Neural cell (in vitro differentiated cells): ENCODE data around the gene ZNF532. TPM values are rescaled to one million over a fixed set of nuclear protein-coding genes. Genes with fewer than 3 reads are reported as not detected.

Experiments used
- H2AFZ ChIP-seq: fragments of 200-600, 300-800 bp; sonication (generic), shearing (Covaris generic); 2 replicates; pipeline ENCODE4 v1.6.0; 2014; ENCODE audit warnings: low read depth, mild to moderate bottlenecking, antibody characterized with exemption, low read length, moderate library complexity
- H3F3A ChIP-seq: fragments of 200-600 bp; shearing (Covaris generic); 2 replicates; pipeline ENCODE4 v1.6.1; 2016; ENCODE audit warnings: mild to moderate bottlenecking, moderate library complexity, mixed read lengths, antibody characterized with exemption, low read length; ENCODE audit not compliant: insufficient read depth, poor library complexity, severe bottlenecking
- H3K27ac ChIP-seq: fragments of 200-600, 300-800 bp; sonication (generic), shearing (Covaris generic); 2 replicates; pipeline ENCODE4 v1.5.1; 2014; ENCODE audit warnings: mild to moderate bottlenecking, low read length, moderate library complexity
- H3K27me3 ChIP-seq: fragments of 300-800, 200-600 bp; sonication (generic), shearing (Covaris generic); 2 replicates; pipeline ENCODE4 v1.6.0; 2014; ENCODE audit warnings: mild to moderate bottlenecking, low read depth, low read length, moderate library complexity; ENCODE audit not compliant: insufficient read depth
- H3K36me3 ChIP-seq: fragments of 300-800, 200-600 bp; sonication (generic), shearing (Covaris generic); 2 replicates; pipeline ENCODE4 v1.5.1; 2014; ENCODE audit warnings: mild to moderate bottlenecking, antibody characterized with exemption, low read length, moderate library complexity; ENCODE audit not compliant: insufficient read depth
- H3K4me2 ChIP-seq: fragments of 300-800, 200-600 bp; sonication (generic), shearing (Covaris generic); 2 replicates; pipeline ENCODE4 v1.6.0; 2014; ENCODE audit warnings: mild to moderate bottlenecking, low read length
- H3K4me3 ChIP-seq: fragments of 300-800, 200-600 bp; sonication (generic), shearing (Covaris generic); 2 replicates; pipeline ENCODE4 v1.5.1; 2014; ENCODE audit warnings: mild to moderate bottlenecking, low read length, moderate library complexity
- H3K79me2 ChIP-seq: fragments of 200-600 bp; shearing (Covaris generic); replicated peaks from 2 replicates; pipeline ENCODE4 v1.6.0; 2014; ENCODE audit warnings: mild to moderate bottlenecking, low read length, moderate library complexity; ENCODE audit not compliant: insufficient read depth
- H3K9ac ChIP-seq: fragments of 300-800, 200-600 bp; sonication (generic), shearing (Covaris generic); 2 replicates; pipeline ENCODE4 v1.6.1; 2016; ENCODE audit warnings: mild to moderate bottlenecking, low read length, mixed read lengths
- H3K9me2 ChIP-seq: fragments of 200-600 bp; shearing (Covaris generic); 2 replicates; pipeline ENCODE4 v1.6.1; 2016; ENCODE audit warnings: mild to moderate bottlenecking, low read length, mixed read lengths; ENCODE audit not compliant: insufficient read depth
- H3K9me3 ChIP-seq: fragments of 200-600, 300-800 bp; sonication (generic), shearing (Covaris generic); 2 replicates; pipeline ENCODE4 v1.6.1; 2016; ENCODE audit warnings: mild to moderate bottlenecking, mixed run types, low read length, moderate library complexity, mixed read lengths
- H4K20me1 ChIP-seq: fragments of 200-600 bp; shearing (Covaris generic); 2 replicates; pipeline ENCODE4 v1.6.1; 2016; ENCODE audit warnings: mild to moderate bottlenecking, mixed run types; ENCODE audit not compliant: insufficient read depth
- EP300 ChIP-seq: fragments of 450-650 bp; conservative IDR thresholded peaks from 2 replicates; pipeline ENCODE4 v1.6.1; 2014; ENCODE audit warnings: antibody characterized with exemption, mild to moderate bottlenecking, moderate library complexity; ENCODE audit not compliant: poor library complexity, severe bottlenecking
- EZH2 ChIP-seq: fragments of 200-600, 300-800 bp; shearing (Covaris generic), sonication (generic); IDR thresholded peaks from 2 replicates; pipeline ENCODE4 v1.6.1; 2014; ENCODE audit warnings: antibody characterized with exemption, low read length, borderline replicate concordance, mild to moderate bottlenecking; ENCODE audit not compliant: insufficient read depth, poor library complexity, severe bottlenecking
- MXI1 ChIP-seq: fragments of 450-650 bp; conservative IDR thresholded peaks from 2 replicates; pipeline ENCODE4 v1.6.1; 2014; ENCODE audit warnings: antibody characterized with exemption, mild to moderate bottlenecking; ENCODE audit not compliant: poor library complexity, severe bottlenecking
- POLR2AphosphoS5 ChIP-seq: IDR thresholded peaks from 2 replicates; pipeline ENCODE4 v1.6.1; 2012
- RAD21 ChIP-seq: fragments of 450-650 bp; conservative IDR thresholded peaks from 2 replicates; pipeline ENCODE4 v1.6.1; 2014; ENCODE audit warnings: antibody characterized with exemption, mild to moderate bottlenecking, moderate library complexity
- SMC3 ChIP-seq: fragments of 450-650 bp; conservative IDR thresholded peaks from 2 replicates; pipeline ENCODE4 v1.6.1; 2014; ENCODE audit warnings: antibody characterized with exemption, mild to moderate bottlenecking, moderate library complexity; ENCODE audit not compliant: poor library complexity
- TAF1 ChIP-seq: IDR thresholded peaks from 2 replicates; pipeline ENCODE4 v1.6.1; 2012; ENCODE audit warnings: low read depth
- polyA plus RNA-seq: library from polyadenylated mRNA; depleted of rRNA; stranded (reverse); fragments of >200 nt; gene quantifications from 2 replicates; pipeline ENCODE4 v1.2.3, GENCODE V29; 2014
- TF ChIP-seq, protein P1 (sequence below): IDR thresholded peaks from 2 replicates; pipeline ENCODE4 v1.6.1; 2012; ENCODE audit warnings: borderline replicate concordance
- TF ChIP-seq, protein P2 (sequence below): fragments of 450-650 bp; IDR thresholded peaks from 2 replicates; pipeline ENCODE4 v1.5.1; 2014; ENCODE audit warnings: antibody characterized with exemption, mild to moderate bottlenecking, moderate library complexity; ENCODE audit not compliant: poor library complexity, severe bottlenecking

The ZNF532 gene
- polyA plus RNA-seq, 1 donor from 2014 or later, result 119 TPM

DNA sequence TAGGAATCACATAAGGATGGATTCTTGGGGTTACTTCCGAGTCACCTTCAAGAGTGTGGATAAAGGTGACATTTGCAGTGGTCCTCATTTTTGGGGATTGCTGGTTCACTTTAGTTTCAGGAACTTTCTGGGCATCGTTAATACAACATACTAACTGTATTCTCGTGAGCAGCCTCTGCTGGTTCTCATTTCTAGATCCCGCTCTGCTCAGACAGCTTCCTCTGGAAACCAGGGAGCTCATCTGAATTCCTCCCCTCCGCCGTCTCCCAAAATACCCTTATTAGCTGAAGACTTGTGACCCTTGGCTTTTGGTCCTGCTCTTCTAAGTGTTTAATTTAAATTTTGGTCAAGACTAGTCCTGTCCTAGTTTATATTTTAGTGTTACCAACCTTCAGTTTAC is 64.5 kb downstream of the ZNF532 start:
- Histone ChIP-seq H3K9me2 (no peaks in the 10 kb centered on the region), H3K4me2 (no peak overlapping the region), H2AFZ (no peak overlapping the region), H3K9ac (no peak overlapping the region), H3K36me3 (peaks cover 5% of the 10 kb centered on the region), H3F3A (no peaks in the 10 kb centered on the region), H3K9me3 (no peaks in the 10 kb centered on the region), H4K20me1 (peaks cover 37% of the 10 kb centered on the region), H3K27me3 (no peaks in the 10 kb centered on the region), H3K79me2 (peaks cover 96% of the 10 kb centered on the region), H3K27ac (no peak overlapping the region), H3K4me3 (no peak overlapping the region)
- no peak for TF ChIP-seq SMC3
- no peak for TF ChIP-seq TAF1
- TF ChIP-seq, protein P1, sequence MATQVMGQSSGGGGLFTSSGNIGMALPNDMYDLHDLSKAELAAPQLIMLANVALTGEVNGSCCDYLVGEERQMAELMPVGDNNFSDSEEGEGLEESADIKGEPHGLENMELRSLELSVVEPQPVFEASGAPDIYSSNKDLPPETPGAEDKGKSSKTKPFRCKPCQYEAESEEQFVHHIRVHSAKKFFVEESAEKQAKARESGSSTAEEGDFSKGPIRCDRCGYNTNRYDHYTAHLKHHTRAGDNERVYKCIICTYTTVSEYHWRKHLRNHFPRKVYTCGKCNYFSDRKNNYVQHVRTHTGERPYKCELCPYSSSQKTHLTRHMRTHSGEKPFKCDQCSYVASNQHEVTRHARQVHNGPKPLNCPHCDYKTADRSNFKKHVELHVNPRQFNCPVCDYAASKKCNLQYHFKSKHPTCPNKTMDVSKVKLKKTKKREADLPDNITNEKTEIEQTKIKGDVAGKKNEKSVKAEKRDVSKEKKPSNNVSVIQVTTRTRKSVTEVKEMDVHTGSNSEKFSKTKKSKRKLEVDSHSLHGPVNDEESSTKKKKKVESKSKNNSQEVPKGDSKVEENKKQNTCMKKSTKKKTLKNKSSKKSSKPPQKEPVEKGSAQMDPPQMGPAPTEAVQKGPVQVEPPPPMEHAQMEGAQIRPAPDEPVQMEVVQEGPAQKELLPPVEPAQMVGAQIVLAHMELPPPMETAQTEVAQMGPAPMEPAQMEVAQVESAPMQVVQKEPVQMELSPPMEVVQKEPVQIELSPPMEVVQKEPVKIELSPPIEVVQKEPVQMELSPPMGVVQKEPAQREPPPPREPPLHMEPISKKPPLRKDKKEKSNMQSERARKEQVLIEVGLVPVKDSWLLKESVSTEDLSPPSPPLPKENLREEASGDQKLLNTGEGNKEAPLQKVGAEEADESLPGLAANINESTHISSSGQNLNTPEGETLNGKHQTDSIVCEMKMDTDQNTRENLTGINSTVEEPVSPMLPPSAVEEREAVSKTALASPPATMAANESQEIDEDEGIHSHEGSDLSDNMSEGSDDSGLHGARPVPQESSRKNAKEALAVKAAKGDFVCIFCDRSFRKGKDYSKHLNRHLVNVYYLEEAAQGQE, result no peak
- no peak for TF ChIP-seq EP300
- TF ChIP-seq MXI1, result no peak
- TF ChIP-seq POLR2AphosphoS5, result no peak
- no peak for TF ChIP-seq EZH2
- TF ChIP-seq RAD21, result no peak
- TF ChIP-seq, protein P2, sequence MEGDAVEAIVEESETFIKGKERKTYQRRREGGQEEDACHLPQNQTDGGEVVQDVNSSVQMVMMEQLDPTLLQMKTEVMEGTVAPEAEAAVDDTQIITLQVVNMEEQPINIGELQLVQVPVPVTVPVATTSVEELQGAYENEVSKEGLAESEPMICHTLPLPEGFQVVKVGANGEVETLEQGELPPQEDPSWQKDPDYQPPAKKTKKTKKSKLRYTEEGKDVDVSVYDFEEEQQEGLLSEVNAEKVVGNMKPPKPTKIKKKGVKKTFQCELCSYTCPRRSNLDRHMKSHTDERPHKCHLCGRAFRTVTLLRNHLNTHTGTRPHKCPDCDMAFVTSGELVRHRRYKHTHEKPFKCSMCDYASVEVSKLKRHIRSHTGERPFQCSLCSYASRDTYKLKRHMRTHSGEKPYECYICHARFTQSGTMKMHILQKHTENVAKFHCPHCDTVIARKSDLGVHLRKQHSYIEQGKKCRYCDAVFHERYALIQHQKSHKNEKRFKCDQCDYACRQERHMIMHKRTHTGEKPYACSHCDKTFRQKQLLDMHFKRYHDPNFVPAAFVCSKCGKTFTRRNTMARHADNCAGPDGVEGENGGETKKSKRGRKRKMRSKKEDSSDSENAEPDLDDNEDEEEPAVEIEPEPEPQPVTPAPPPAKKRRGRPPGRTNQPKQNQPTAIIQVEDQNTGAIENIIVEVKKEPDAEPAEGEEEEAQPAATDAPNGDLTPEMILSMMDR, result no peak

DNA sequence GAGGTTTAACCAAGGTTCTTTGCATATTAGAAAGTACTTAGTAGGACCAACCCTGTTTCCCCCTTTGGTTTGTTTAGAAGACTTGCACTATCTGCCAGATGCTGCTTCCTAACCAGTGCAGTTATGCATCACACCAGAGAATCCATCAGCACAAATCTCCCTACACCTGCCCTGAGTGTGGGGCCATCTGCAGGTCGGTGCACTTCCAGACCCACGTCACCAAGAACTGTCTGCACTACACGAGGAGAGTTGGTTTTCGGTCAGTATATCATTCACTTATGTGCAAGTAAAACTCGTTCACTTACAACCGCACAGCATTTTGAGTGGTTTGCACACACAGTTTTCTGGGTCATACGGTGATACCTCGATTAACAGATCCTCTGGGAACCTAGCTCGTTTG is 69.7 kb downstream of the ZNF532 start:
- Histone ChIP-seq H3K4me3 (no peak overlapping the region), H3K36me3 (no peaks in the 10 kb centered on the region), H3K27ac (no peak overlapping the region), H4K20me1 (peaks cover 18% of the 10 kb centered on the region), H3K9me2 (no peaks in the 10 kb centered on the region), H3K9ac (no peak overlapping the region), H3K79me2 (peaks cover 51% of the 10 kb centered on the region), H3F3A (no peaks in the 10 kb centered on the region), H3K27me3 (no peaks in the 10 kb centered on the region), H2AFZ (no peak overlapping the region), H3K9me3 (no peaks in the 10 kb centered on the region), H3K4me2 (no peak overlapping the region)
- TF ChIP-seq, protein P2, result no peak
